CD4-positive, alpha-beta T cell (primary cell): ENCODE results near the gene EGR2. TPM values are rescaled to one million over a fixed set of nuclear protein-coding genes. Genes with fewer than 3 reads are reported as not detected.

Experiments
- ATAC-seq: fragments of 200-7000 bp; cut with Tn5 transposase; one replicate; pipeline ENCODE4 v1.10.0; 2022; ENCODE audit warnings: mild to moderate bottlenecking; ENCODE audit not compliant: poor library complexity
- CTCF ChIA-PET: fragments of 350-600 bp; sonication (Branson Sonifier 250); formaldehyde crosslinking; loops from one replicate; lab custom pipeline; 2021; ENCODE audit warnings: antibody characterized with exemption, inconsistent platforms; lab: Charles Lee
- POLR2A ChIA-PET: fragments of 350-600 bp; sonication (Branson Sonifier 250); formaldehyde crosslinking; loops from one replicate; lab custom pipeline; 2021; ENCODE audit warnings: antibody characterized with exemption, inconsistent platforms; lab: Charles Lee
- DNase-seq, 14 experiments: peaks; one replicate each; pipeline ENCODE4 v3.0.0-alpha.2; 2013 to 2020; ENCODE audit warnings: mixed read lengths in 2 of 14
- H3K27ac ChIP-seq, 2 donors: one replicate each; pipeline versions ENCODE4 v1.5.1 to v1.7.0; 2013; ENCODE audit warnings: low read length in 2 of 2, low read depth in 1 of 2, mild to moderate bottlenecking in 1 of 2
- H3K27me3 ChIP-seq, 2 experiments: 1 replicate in 1 of 2; 2 replicates in 1 of 2; pipeline versions ENCODE4 v1.6.1 to v1.7.0; 2013; ENCODE audit warnings: low read length in 2 of 2, control low read depth in 1 of 2, mild to moderate bottlenecking in 1 of 2, moderate library complexity in 1 of 2; ENCODE audit not compliant: insufficient read depth in 2 of 2, control insufficient read depth in 1 of 2
- H3K36me3 ChIP-seq: one replicate; pipeline ENCODE4 v1.6.1; 2013; ENCODE audit warnings: low read length, control low read depth; ENCODE audit not compliant: insufficient read depth
- H3K4me1 ChIP-seq: one replicate; pipeline ENCODE4 v1.6.1; 2013; ENCODE audit warnings: low read length, control low read depth; ENCODE audit not compliant: insufficient read depth
- H3K4me3 ChIP-seq: one replicate; pipeline ENCODE4 v1.5.1; 2013; ENCODE audit warnings: mild to moderate bottlenecking, low read length, moderate library complexity
- H3K9me3 ChIP-seq, 2 experiments: 1 replicate in 1 of 2; 2 replicates in 1 of 2; pipeline versions ENCODE4 v1.6.1 to v1.7.0; 2013; ENCODE audit warnings: low read length in 2 of 2, mild to moderate bottlenecking in 2 of 2, control low read depth in 1 of 2, moderate library complexity in 1 of 2; ENCODE audit not compliant: control insufficient read depth in 1 of 2, insufficient read depth in 1 of 2
- H3K27ac Mint-ChIP-seq: one replicate; pipeline ENCODE4 v1.8.0; 2020; ENCODE audit warnings: mixed read lengths
- H3K27me3 Mint-ChIP-seq: one replicate; pipeline ENCODE4 v1.8.0; 2021; ENCODE audit warnings: mixed read lengths
- H3K36me3 Mint-ChIP-seq: one replicate; pipeline ENCODE4 v1.8.0; 2021; ENCODE audit warnings: low read depth, mixed read lengths
- H3K4me1 Mint-ChIP-seq: one replicate; pipeline ENCODE4 v1.8.0; 2021; ENCODE audit warnings: low read depth, mixed read lengths
- H3K4me3 Mint-ChIP-seq: one replicate; pipeline ENCODE4 v1.8.0; 2020; ENCODE audit warnings: mild to moderate bottlenecking, mixed read lengths
- H3K9me3 Mint-ChIP-seq: one replicate; pipeline ENCODE4 v1.8.0; 2020; ENCODE audit warnings: mixed read lengths
- intact Hi-C, 2 experiments: fragments of 100-400 bp; cut with DNase I in 1 of 2; cut with micrococcal nuclease in 1 of 2; formaldehyde crosslinking; loops; one replicate each; pipeline versions ENCODE4 v1.15.1 to v1.9.0; 2023 to 2025; cut with DNase I, micrococcal nuclease
- total RNA-seq, 174 experiments: library from RNA in 2 of 174; stranded (reverse) in 2 of 174; gene quantifications; one replicate each; pipeline ENCODE4 v1.2.3 and lab custom pipeline; 2021 to 2026
- TF ChIP-seq, protein P1 (sequence below): fragments of 200-600 bp; IDR thresholded peaks from one replicate; pipeline ENCODE4 v1.8.0; 2022; ENCODE audit warnings: antibody characterized with exemption, mild to moderate bottlenecking

The EGR2 gene
- total RNA-seq, 2 experiments from 2014 or later, result 3.2 to 5.4 TPM

DNA sequence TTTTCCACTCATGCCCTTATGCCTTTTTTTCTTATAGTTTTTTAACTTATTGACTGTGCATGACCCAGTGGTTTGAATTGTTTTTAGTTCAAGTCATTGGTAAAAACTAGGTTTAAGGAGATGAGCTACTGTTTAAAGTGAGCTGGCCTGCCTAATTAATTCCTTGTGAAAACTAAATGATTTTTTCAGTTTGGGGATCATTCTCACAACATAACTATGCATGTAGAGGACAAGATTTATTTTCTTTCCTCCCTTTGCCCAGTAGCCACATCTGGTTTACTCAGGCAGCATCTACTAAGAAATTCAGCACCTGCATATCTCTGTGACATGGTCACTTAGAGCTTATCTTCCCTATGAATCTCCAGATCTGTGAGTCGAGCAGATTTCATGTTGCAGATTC, 9.9 kb downstream of the EGR2 start:
- Mint-ChIP-seq H3K9me3 (no peaks in the 10 kb centered on the region), H3K4me3 (peak overlapping the region; percentile 92)
- POLR2A ChIA-PET, result interaction anchor here (3.5 to 5.6 kb wide), 3 partner anchors 11 to 168 kb away, joined by 27 to 106 read pairs (median 56); partner anchors contain the start of gene EGR2

DNA sequence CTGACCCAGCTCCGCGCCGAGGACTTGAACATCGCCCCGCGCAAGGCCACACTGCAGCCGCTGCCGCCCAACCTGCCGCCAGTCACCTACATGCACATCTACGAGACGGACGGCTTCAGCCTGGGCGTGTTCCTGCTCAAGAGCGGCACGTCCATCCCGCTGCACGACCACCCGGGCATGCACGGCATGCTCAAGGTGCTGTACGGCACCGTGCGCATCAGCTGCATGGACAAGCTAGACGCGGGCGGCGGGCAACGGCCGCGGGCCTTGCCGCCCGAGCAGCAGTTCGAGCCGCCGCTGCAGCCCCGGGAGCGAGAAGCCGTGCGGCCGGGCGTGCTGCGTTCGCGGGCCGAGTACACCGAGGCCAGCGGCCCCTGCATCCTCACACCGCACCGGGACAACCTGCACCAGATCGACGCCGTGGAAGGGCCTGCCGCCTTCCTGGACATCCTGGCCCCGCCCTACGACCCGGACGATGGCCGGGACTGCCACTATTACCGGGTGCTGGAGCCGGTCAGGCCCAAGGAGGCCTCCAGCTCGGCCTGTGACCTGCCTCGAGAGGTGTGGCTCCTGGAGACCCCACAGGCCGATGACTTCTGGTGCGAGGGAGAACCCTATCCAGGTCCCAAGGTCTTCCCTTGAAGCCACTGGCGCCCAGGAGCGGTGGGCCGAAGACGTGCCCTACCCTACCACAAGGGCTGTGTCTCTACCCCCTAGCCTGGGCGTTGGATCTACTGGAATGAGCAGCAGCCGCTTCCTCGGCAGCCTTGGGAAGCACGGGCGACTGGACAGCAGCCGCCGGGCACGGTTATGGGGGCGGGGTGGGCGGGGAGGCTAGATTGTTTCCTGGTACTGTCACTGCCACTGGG, 10.7 kb downstream of the EGR2 start:
- Histone ChIP-seq H3K36me3 (peaks cover 2% of the 10 kb centered on the region), H3K27ac (peak overlapping the region in 1 of 2 donors; percentile 76), H3K27me3 (no peaks in the 10 kb centered on the region), H3K4me1 (peaks cover 19% of the 10 kb centered on the region), H3K4me3 (peak overlapping the region; percentile 64), H3K9me3 (no peaks in the 10 kb centered on the region)
- POLR2A ChIA-PET, result interaction anchor here (0.6 to 5.6 kb wide), 5 partner anchors 11 to 904 kb away, joined by 3 to 106 read pairs (median 27); partner anchors contain the start of genes ARID5B and EGR2
- Mint-ChIP-seq H3K4me1 (peaks cover 51% of the 10 kb centered on the region), H3K27ac (peak overlapping the region; percentile 94), H3K4me3 (peak overlapping the region; percentile 92), H3K36me3 (peaks cover 35% of the 10 kb centered on the region), H3K9me3 (no peaks in the 10 kb centered on the region), H3K27me3 (no peaks in the 10 kb centered on the region)
- ATAC-seq (no peak), DNase-seq (peak in 3 of 14 experiments; percentile 7 to 28 (median 14))
- intact Hi-C loops, result loop anchor here in 1 of 2 experiments (1.0 kb wide), 1 partner anchor 10 kb away; no protein-coding TSS in a partner anchor
- TF ChIP-seq, protein P1, sequence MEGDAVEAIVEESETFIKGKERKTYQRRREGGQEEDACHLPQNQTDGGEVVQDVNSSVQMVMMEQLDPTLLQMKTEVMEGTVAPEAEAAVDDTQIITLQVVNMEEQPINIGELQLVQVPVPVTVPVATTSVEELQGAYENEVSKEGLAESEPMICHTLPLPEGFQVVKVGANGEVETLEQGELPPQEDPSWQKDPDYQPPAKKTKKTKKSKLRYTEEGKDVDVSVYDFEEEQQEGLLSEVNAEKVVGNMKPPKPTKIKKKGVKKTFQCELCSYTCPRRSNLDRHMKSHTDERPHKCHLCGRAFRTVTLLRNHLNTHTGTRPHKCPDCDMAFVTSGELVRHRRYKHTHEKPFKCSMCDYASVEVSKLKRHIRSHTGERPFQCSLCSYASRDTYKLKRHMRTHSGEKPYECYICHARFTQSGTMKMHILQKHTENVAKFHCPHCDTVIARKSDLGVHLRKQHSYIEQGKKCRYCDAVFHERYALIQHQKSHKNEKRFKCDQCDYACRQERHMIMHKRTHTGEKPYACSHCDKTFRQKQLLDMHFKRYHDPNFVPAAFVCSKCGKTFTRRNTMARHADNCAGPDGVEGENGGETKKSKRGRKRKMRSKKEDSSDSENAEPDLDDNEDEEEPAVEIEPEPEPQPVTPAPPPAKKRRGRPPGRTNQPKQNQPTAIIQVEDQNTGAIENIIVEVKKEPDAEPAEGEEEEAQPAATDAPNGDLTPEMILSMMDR, result no peak
- CTCF ChIA-PET, result interaction anchor here (1.2 to 3.5 kb wide), 3 partner anchors 12 to 195 kb away, joined by 3 to 19 read pairs (median 5); partner anchors contain the start of gene EGR2

More for the DNA sequence above, 9.9 kb downstream of the EGR2 start:
- H3K4me3 ChIP-seq, result peak overlapping the region; percentile 64
- H3K27ac ChIP-seq, result no peak overlapping the region
- Mint-ChIP-seq H3K36me3 (peaks cover 35% of the 10 kb centered on the region), H3K27ac (peak overlapping the region; percentile 94), H3K4me1 (peaks cover 59% of the 10 kb centered on the region), H3K27me3 (no peaks in the 10 kb centered on the region)
- DNase-seq (peak in 1 of 14 experiments; percentile 6), ATAC-seq (no peak)
- H3K36me3 ChIP-seq, result peaks cover 2% of the 10 kb centered on the region
- intact Hi-C loops, result no loop called here
- H3K27me3 ChIP-seq, result no peaks in the 10 kb centered on the region
- H3K9me3 ChIP-seq, result no peaks in the 10 kb centered on the region
- H3K4me1 ChIP-seq, result peaks cover 20% of the 10 kb centered on the region
- TF ChIP-seq, protein P1, result no peak
- CTCF ChIA-PET, result interaction anchor here (0.9 to 3.5 kb wide), 4 partner anchors 11 to 74 kb away, joined by 3 to 19 read pairs (median 4); partner anchors contain the start of gene EGR2
